Raji (cell line): ENCODE measurements around the gene PSD2.

ENCODE experiments used
- POLR2A ChIP-seq: IDR thresholded peaks from 2 replicates; pipeline ENCODE4 v1.6.1; 2011; ENCODE audit warnings: low read depth, low read length, control low read depth; ENCODE audit not compliant: insufficient read depth

PSD2 gene

GRCh38 chr5:139760066-139761056 is 35.2 kb upstream of the PSD2 start:
- no peak for TF ChIP-seq POLR2A

- TF ChIP-seq POLR2A: no peak
These were observed 34.6 kb upstream of the PSD2 start for GRCh38 chr5:139761057-139761450.

GRCh38 chr5:139761501-139761900 is 34.1 kb upstream of the PSD2 start:
- TF ChIP-seq POLR2A: no peak

GRCh38 chr5:139762615-139763170 is 32.9 kb upstream of the PSD2 start:
- TF ChIP-seq POLR2A: no peak

GRCh38 chr5:139763280-139763929 is 32.2 kb upstream of the PSD2 start:
- no peak for TF ChIP-seq POLR2A

- no peak for TF ChIP-seq POLR2A
These were observed 31.4 kb upstream of the PSD2 start for GRCh38 chr5:139763930-139764791.

- no peak for TF ChIP-seq POLR2A
These were observed 30.7 kb upstream of the PSD2 start for GRCh38 chr5:139764886-139765408.

- no peak for TF ChIP-seq POLR2A
These were observed 30.0 kb upstream of the PSD2 start for GRCh38 chr5:139765409-139766217.

GRCh38 chr5:139767960-139768359 is 27.6 kb upstream of the PSD2 start:
- TF ChIP-seq POLR2A: no peak

GRCh38 chr5:139768807-139769465 is 26.7 kb upstream of the PSD2 start:
- no peak for TF ChIP-seq POLR2A

- no peak for TF ChIP-seq POLR2A
These were observed 26.1 kb upstream of the PSD2 start for GRCh38 chr5:139769477-139769876.

- no peak for TF ChIP-seq POLR2A
These were observed 24.9 kb upstream of the PSD2 start for GRCh38 chr5:139770722-139771121.

- TF ChIP-seq POLR2A: no peak
These were observed 23.4 kb upstream of the PSD2 start for GRCh38 chr5:139772089-139772791.
